Mammary epithelial cell (primary cell): ENCODE results near the gene FAM216B.
A peak's percentile ranks its signal among the peaks of the same experiment; 100 is the strongest.

Source experiments
- EZH2 ChIP-seq: IDR thresholded peaks from 2 replicates; pipeline ENCODE4 v1.6.1; 2012; ENCODE audit warnings: low read length, inconsistent platforms, borderline replicate concordance
- TF ChIP-seq, protein P1 (sequence below), 2 donors: IDR thresholded peaks in 1 of 2; conservative IDR thresholded peaks in 1 of 2; 2 replicates each; pipeline ENCODE4 v1.5.1; 2011 to 2012; ENCODE audit warnings: inconsistent platforms in 2 of 2, low read length in 2 of 2, mild to moderate bottlenecking in 2 of 2, control low read depth in 1 of 2, low read depth in 1 of 2; ENCODE audit not compliant: insufficient read depth in 1 of 2; ENCODE audit errors: extremely low read depth in 1 of 2

DNA sequence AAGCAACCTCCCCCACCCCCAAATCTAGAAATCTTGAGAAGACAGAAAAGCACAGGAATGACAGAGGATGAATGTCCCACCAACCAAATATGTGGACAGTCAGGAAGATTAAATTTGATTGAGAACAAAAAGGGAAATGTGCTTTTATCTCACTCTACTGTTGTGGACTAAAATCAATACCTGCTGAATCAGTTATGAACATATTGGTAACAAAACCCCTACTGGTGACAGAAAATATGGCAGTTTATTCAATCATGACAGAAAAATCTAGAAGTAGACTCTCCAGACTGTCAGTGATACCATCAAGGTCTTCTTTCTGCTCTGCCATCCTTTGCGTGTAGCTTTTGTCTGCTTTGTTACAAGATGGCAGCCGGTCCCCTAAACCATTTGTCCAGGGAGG, 35.2 kb downstream of the FAM216B start:
- TF ChIP-seq, protein P1, sequence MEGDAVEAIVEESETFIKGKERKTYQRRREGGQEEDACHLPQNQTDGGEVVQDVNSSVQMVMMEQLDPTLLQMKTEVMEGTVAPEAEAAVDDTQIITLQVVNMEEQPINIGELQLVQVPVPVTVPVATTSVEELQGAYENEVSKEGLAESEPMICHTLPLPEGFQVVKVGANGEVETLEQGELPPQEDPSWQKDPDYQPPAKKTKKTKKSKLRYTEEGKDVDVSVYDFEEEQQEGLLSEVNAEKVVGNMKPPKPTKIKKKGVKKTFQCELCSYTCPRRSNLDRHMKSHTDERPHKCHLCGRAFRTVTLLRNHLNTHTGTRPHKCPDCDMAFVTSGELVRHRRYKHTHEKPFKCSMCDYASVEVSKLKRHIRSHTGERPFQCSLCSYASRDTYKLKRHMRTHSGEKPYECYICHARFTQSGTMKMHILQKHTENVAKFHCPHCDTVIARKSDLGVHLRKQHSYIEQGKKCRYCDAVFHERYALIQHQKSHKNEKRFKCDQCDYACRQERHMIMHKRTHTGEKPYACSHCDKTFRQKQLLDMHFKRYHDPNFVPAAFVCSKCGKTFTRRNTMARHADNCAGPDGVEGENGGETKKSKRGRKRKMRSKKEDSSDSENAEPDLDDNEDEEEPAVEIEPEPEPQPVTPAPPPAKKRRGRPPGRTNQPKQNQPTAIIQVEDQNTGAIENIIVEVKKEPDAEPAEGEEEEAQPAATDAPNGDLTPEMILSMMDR (conservative IDR thresholded peaks at IDR 0.05 in 1 of 2, IDR thresholded peaks at IDR 0.05 in 1 of 2; ENCODE audit: extremely low read depth in 1 of 2, insufficient read depth in 1 of 2, low read depth in 1 of 2, low read length in 2 of 2), result peak; percentile 23 to 25
- no peak for TF ChIP-seq EZH2
